Mesothelial cell of epicardium (in vitro differentiated cells): ENCODE measurements around the gene UBE2M. TPM values are rescaled to one million over a fixed set of nuclear protein-coding genes. Genes with fewer than 3 reads are reported as not detected.
"Not testable (repeated sequence)": the region's sequence is repeated elsewhere in the genome, so short reads cannot be mapped to it uniquely, and the experiment has no call there.

Experiments used
- DNase-seq, 2 experiments: peaks; one replicate each; pipeline ENCODE4 v3.0.0; 2021; ENCODE audit warnings: low spot score in 2 of 2; ENCODE audit not compliant: unreplicated experiment in 2 of 2
- H3K27ac Mint-ChIP-seq: 2 replicates; pipeline ENCODE4 v1.8.0; 2021; ENCODE audit warnings: mixed read lengths
- H3K27me3 Mint-ChIP-seq: 2 replicates; pipeline ENCODE4 v1.8.0; 2021; ENCODE audit warnings: low read depth, mixed read lengths
- H3K36me3 Mint-ChIP-seq: 2 replicates; pipeline ENCODE4 v1.8.0; 2021; ENCODE audit warnings: mixed read lengths
- H3K4me1 Mint-ChIP-seq: 2 replicates; pipeline ENCODE4 v1.8.0; 2021; ENCODE audit warnings: mixed read lengths
- H3K4me3 Mint-ChIP-seq: 2 replicates; pipeline ENCODE4 v1.8.0; 2021; ENCODE audit warnings: mild to moderate bottlenecking, moderate library complexity, mixed read lengths
- H3K9me3 Mint-ChIP-seq: 2 replicates; pipeline ENCODE4 v1.8.0; 2021; ENCODE audit warnings: mixed read lengths
- CTCF ChIP-seq: fragments of 200-600 bp; sonication (generic); IDR thresholded peaks from one replicate; pipeline ENCODE4 v1.5.0; 2021; ENCODE audit warnings: antibody characterized with exemption; ENCODE audit not compliant: unreplicated experiment
- total RNA-seq: library from RNA; stranded (reverse); gene quantifications from 3 replicates; pipeline ENCODE4 v1.2.1, GENCODE V29; 2021

Gene UBE2M
- 66.2 to 74.7 TPM (median 73.4 TPM) in 3 replicates for total RNA-seq

- H3K4me3 Mint-ChIP-seq = peak within 1 kb of the TSS; percentile 96
- H3K27ac Mint-ChIP-seq = peak within 1 kb of the TSS; percentile 100
- peaks cover 15% of the 10 kb centered on the region for H3K36me3 Mint-ChIP-seq
- no peaks in the 10 kb centered on the region for H3K9me3 Mint-ChIP-seq
- H3K4me1 Mint-ChIP-seq = peaks cover 54% of the 10 kb centered on the region
- DNase-seq = no peak
- H3K27me3 Mint-ChIP-seq = no peaks in the 10 kb centered on the region
- TF ChIP-seq CTCF = no peak
Observed at GRCh38 chr19:58558066-58558622, at the start of gene UBE2M. Gene UBE2M (minus strand): TSS chr19:58558611. CDS start chr19:58558381, 230 bp downstream.

- DNase-seq, H3K27me3 Mint-ChIP-seq, H3K4me1 Mint-ChIP-seq, H3K4me3 Mint-ChIP-seq, H3K36me3 Mint-ChIP-seq, H3K27ac Mint-ChIP-seq, H3K9me3 Mint-ChIP-seq: not testable (repeated sequence)
Observed at GRCh38 chr19:58607213-58607612, 48.8 kb upstream of the UBE2M start.

GRCh38 chr19:58606251-58606896 is 48.0 kb upstream of the UBE2M start:
- H3K4me3 Mint-ChIP-seq, H3K27ac Mint-ChIP-seq, H3K36me3 Mint-ChIP-seq, H3K4me1 Mint-ChIP-seq, H3K9me3 Mint-ChIP-seq, DNase-seq, H3K27me3 Mint-ChIP-seq: not testable (repeated sequence)

GRCh38 chr19:58586133-58586765 is 27.8 kb upstream of the UBE2M start:
- no peak overlapping the region for H3K4me3 Mint-ChIP-seq
- peaks cover 7% of the 10 kb centered on the region for H3K36me3 Mint-ChIP-seq
- peaks cover 4% of the 10 kb centered on the region for H3K4me1 Mint-ChIP-seq
- DNase-seq = no peak
- H3K27me3 Mint-ChIP-seq = no peaks in the 10 kb centered on the region
- no peak for TF ChIP-seq CTCF
- no peaks in the 10 kb centered on the region for H3K9me3 Mint-ChIP-seq
- no peak overlapping the region for H3K27ac Mint-ChIP-seq

- H3K4me1 Mint-ChIP-seq = peaks cover 8% of the 10 kb centered on the region
- H3K9me3 Mint-ChIP-seq = no peaks in the 10 kb centered on the region
- H3K27me3 Mint-ChIP-seq = no peaks in the 10 kb centered on the region
- DNase-seq = no peak
- TF ChIP-seq CTCF = no peak
- H3K27ac Mint-ChIP-seq = peak overlapping the region; percentile 27
- no peak overlapping the region for H3K4me3 Mint-ChIP-seq
- H3K36me3 Mint-ChIP-seq = peaks cover 8% of the 10 kb centered on the region
Observed at GRCh38 chr19:58585442-58586132, 27.2 kb upstream of the UBE2M start.

- no peak for TF ChIP-seq CTCF
- peaks cover 8% of the 10 kb centered on the region for H3K4me1 Mint-ChIP-seq
- H3K4me3 Mint-ChIP-seq = no peak overlapping the region
- no peaks in the 10 kb centered on the region for H3K27me3 Mint-ChIP-seq
- peaks cover 8% of the 10 kb centered on the region for H3K36me3 Mint-ChIP-seq
- DNase-seq = no peak
- peak overlapping the region; percentile 82 for H3K27ac Mint-ChIP-seq
- H3K9me3 Mint-ChIP-seq = no peaks in the 10 kb centered on the region
Observed at GRCh38 chr19:58584498-58585441, 26.4 kb upstream of the UBE2M start.
